Adipose tissue (tissue), 3 donors: ENCODE results near the gene SLC23A2. TPM values are rescaled to one million over a fixed set of nuclear protein-coding genes. Genes with fewer than 3 reads are reported as not detected.
"Not testable (repeated sequence)": the region's sequence is repeated elsewhere in the genome, so short reads cannot be mapped to it uniquely, and the experiment has no call there.

Source experiments
- H3K27ac ChIP-seq: one replicate; pipeline ENCODE4 v1.5.1; 2013; ENCODE audit warnings: low read depth, low read length
- WGBS, 3 donors: extraction: QIAGEN DNeasy Blood & Tissue Kit; methylation state at CpG; one replicate each; pipeline ENCODE4 v1.1.7; 2013; 5-methylcytosine and 5-hydroxymethylcytosine counted together
- polyA plus RNA-seq, 3 donors: library from polyadenylated mRNA; stranded (reverse); fragments of 200-250 nt; gene quantifications; one replicate each; pipeline ENCODE4 v1.2.3, GENCODE V29; 2013
- donor health status: healthy with polysubstance abuse.
- donor health status: Bipolar disorder and iron deficiency.
- donor health status: healthy.

The SLC23A2 gene
- polyA plus RNA-seq = 1 to 10 TPM; 3.6 to 6.1 (median 4.0) TPM

GRCh38 chr20:5001174-5002076 lies at the start of gene SLC23A2:
Gene SLC23A2 (minus strand): TSS chr20:5001510. CDS start chr20:4932562, 68,948 bp downstream.
- 1 to 3% (median 2%) methylated on average over 28 to 83 of the region's 88 CpGs for WGBS, 3 donors

GRCh38 chr20:5046656-5047339 lies 45.5 kb upstream of the SLC23A2 start:
- WGBS, 3 donors = 65 to 79% (median 65%) methylated on average over 8 of the region's 8 CpGs
- H3K27ac ChIP-seq = no peak overlapping the region

More at GRCh38 chr20:5001174-5002076, at the start of gene SLC23A2:
- H3K27ac ChIP-seq = no peak within 1 kb of the TSS

GRCh38 chr20:5045906-5046305 lies 44.6 kb upstream of the SLC23A2 start:
- H3K27ac ChIP-seq = no peak overlapping the region
- WGBS, 3 donors = 59 to 69% (median 64%) methylated on average over 3 of the region's 3 CpGs

- 90 to 95% (median 94%) methylated on average over 10 of the region's 10 CpGs for WGBS, 3 donors
- no peak overlapping the region for H3K27ac ChIP-seq
Observed at GRCh38 chr20:5044075-5044620, 42.8 kb upstream of the SLC23A2 start.

- 56 to 84% (median 64%) methylated on average over 3 of the region's 3 CpGs for WGBS, 3 donors
- H3K27ac ChIP-seq = no peak overlapping the region
Observed at GRCh38 chr20:5041433-5041832, 40.1 kb upstream of the SLC23A2 start.

GRCh38 chr20:5040345-5040744 lies 39.0 kb upstream of the SLC23A2 start:
- WGBS, 3 donors = 68 to 93% (median 90%) methylated on average over 4 of the region's 4 CpGs
- no peak overlapping the region for H3K27ac ChIP-seq

DNA sequence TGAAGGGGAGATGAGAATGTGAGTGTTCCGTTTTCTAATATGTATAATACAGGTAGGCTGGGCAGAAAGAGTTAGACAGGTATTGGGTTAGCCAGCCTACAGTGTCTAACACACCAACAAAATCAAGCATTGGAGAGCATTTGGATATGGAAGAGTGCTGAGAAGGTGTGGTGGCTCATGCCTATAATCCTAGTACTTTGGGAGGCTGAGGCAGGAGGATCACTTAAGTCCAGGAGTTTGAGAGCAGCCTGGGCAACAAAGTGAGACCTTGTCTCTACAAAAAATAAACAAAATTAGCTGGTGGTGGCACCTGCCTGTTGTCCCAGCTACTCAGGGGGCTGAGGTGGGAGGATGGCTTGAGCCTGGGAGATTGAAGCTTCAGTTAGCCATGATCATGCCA lies 38.6 kb upstream of the SLC23A2 start:
- no peak overlapping the region for H3K27ac ChIP-seq
- 84 to 94% (median 86%) methylated on average over 1 of the region's 1 CpG for WGBS, 3 donors

DNA sequence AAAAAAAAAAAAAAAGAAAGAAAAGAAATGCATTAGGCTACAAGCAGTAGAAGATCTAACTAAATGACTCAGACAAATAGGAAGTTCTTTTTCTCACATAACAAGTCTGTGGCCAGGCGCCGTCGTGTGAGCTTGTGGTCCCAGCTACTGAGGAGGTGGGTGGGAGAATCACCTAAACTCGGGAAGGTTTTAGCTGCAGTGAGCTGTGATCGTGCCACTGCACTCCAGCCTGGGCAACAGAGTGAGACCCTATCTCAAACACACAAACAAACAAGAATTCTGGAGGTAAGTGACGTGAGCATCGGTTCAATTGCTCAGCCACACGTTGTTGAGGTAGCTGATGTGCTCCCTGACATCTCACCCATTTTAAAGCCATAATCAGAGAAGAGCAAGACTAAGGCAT lies 37.9 kb upstream of the SLC23A2 start:
- no peak overlapping the region for H3K27ac ChIP-seq
- WGBS, 3 donors = 51 to 67% (median 60%) methylated on average over 8 of the region's 8 CpGs

- no peak overlapping the region for H3K27ac ChIP-seq
- WGBS, 3 donors = 48 to 84% (median 78%) methylated on average over 2 of the region's 2 CpGs
Observed at GRCh38 chr20:5036828-5037227, 35.5 kb upstream of the SLC23A2 start.

DNA sequence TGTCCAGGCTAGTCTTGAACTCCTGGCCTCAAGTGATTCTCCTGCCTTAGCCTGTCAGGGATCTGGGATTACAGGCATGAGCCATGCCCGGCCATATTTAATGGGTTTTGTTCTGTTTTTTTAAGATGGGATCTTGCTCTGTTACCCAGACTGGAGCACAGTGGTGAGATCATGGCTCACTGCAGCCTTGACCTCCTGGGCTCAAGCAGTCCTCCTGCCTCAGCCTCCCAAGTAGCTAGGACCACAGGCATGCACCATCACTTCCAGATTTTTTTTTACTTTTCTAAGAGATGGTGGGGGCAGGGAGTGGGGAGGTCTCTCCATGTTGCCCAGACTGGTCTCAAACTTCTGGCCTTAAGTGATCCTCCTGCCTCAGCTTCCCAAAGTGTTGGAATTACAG lies 34.2 kb upstream of the SLC23A2 start:
- not testable (repeated sequence) for H3K27ac ChIP-seq
- WGBS, 3 donors = 81 to 98% (median 89%) methylated on average over 1 of the region's 1 CpG

- WGBS, 3 donors = 58 to 81% (median 59%) methylated on average over 2 of the region's 2 CpGs
- no peak overlapping the region for H3K27ac ChIP-seq
Observed at GRCh38 chr20:5033566-5033965, 32.3 kb upstream of the SLC23A2 start.

DNA sequence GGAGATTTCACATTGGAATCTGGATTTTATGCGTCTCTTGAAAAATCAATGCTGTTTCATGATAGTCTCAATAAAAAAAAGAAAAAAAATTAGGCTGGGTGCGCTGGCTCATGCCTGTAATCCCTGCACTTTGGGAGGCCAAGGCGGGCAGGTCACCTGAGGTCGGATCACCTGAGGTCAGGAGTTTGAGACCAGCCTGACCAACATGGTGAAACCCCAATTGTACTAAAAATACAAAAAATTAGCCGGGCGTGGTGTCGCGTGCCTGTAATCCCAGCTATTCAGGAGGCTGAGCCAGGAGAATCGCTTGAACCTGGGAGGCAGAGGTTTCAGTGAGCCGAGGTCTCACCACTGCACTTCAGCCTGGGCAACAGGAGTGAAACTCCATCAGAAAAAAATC lies 30.4 kb upstream of the SLC23A2 start:
- not testable (repeated sequence) for H3K27ac ChIP-seq
- WGBS, 3 donors = 86 to 94% (median 94%) methylated on average over 10 of the region's 10 CpGs

- WGBS, 3 donors = 61 to 81% (median 68%) methylated on average over 10 of the region's 10 CpGs
- H3K27ac ChIP-seq = no peak overlapping the region
Observed at GRCh38 chr20:5031206-5031557, 29.9 kb upstream of the SLC23A2 start.

- 64 to 72% (median 70%) methylated on average over 10 of the region's 10 CpGs for WGBS, 3 donors
- no peak overlapping the region for H3K27ac ChIP-seq
Observed at GRCh38 chr20:5030348-5031205, 29.3 kb upstream of the SLC23A2 start.

DNA sequence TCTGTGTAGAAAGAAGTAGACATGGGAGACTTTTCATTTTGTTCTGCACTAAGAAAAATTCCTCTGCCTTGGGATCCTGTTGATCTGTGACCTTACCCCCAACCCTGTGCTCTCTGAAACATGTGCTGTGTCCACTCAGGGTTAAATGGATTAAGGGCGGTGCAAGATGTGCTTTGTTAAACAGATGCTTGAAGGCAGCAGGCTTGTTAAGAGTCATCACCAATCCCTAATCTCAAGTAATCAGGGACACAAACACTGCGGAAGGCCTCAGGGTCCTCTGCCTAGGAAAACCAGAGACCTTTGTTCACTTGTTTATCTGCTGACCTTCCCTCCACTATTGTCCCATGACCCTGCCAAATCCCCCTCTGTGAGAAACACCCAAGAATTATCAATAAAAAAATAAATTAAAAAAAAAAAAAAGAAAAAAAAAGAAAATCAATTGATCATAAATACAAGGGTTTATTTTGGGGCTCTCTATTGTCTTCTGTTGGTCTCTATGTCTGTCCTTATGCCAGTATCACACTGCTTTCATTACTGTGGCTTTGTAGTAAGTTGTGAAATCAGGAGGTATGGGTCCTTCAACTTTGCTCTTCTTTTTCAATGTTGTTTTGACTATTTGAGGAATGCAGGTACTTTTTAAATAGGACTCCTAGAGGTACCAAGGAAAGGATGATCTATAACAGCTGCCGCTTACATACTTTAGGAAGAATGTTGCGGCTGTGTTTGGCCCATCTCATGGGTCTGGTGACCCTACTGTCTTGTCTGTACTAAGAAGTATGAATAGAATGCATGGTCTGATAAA lies 27.1 kb upstream of the SLC23A2 start:
- not testable (repeated sequence) for H3K27ac ChIP-seq
- 90 to 100% (median 96%) methylated on average over 4 of the region's 4 CpGs for WGBS, 3 donors

DNA sequence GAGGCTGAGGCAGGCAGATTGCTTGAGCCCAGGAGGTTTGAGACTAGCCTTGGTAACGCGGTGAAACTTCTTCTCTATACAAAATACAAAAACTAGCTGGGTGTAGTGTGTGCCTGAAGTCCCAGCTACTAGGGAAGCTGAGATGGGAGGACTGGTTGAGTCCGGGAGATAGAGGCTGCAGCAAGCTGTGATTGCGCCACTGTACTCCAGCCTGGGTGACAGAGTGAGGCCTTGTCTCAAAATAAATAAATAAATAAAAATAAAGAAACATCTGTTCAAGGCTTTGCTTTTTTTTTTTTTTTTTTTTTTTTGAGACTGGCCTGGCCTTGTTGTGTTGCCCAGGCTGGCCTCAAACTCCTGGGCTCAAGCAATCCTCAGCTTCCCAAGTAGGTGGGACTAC lies 23.7 kb upstream of the SLC23A2 start:
- WGBS, 3 donors = 90 to 95% (median 92%) methylated on average over 4 of the region's 4 CpGs
- H3K27ac ChIP-seq = no peak overlapping the region

- 81 to 89% (median 82%) methylated on average over 6 of the region's 6 CpGs for WGBS, 3 donors
- no peak overlapping the region for H3K27ac ChIP-seq
Observed at GRCh38 chr20:5024103-5024502, 22.8 kb upstream of the SLC23A2 start.

DNA sequence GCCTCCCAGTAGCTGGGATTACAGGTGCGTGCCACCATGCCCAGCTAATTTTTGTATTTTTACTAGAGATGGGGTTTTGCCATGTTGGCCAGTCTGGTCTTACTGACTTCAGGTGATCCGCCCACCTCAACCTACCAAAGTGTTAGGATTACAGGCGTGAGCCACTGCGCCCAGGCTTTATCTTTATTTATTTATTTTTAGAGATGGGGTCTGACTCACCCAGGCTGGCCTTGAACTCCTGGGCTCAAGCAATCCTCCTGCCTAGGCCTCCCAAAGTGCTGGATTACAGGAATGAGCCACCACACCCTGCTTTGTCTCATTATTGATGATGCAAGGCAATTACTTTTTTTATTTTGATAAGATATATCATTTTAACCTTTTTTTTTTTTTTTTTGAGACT lies 21.9 kb upstream of the SLC23A2 start:
- not testable (repeated sequence) for H3K27ac ChIP-seq
- 94 to 98% (median 96%) methylated on average over 3 to 4 of the region's 4 CpGs for WGBS, 3 donors
